ENCODE measurements around the gene MSI2.

The MSI2 gene

DNA sequence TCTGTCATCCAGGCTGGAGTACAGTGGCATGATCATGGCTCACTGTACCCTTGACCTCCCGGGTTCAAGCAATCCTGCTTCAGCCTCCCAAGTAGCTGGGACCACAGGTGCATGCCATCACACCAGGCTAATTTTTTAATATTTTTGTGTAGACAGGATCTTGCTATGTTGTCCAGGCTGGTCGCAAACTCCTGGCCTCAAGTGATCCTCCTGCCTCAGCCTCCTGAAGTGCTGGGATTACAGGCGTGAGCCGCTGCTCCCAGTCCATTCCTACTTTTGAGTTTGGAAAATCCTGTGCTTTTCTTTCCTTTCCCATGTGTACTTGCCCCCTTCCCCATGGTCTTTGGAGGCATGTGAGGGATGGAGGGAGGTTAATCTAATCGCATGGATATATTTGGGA is 60.0 kb downstream of the MSI2 start:
- no peak for TF ChIP-seq EGR1 (IDR thresholded peaks at IDR 0.05)
- TF ChIP-seq ZBTB7A (IDR thresholded peaks at IDR 0.05; ENCODE audit: low read depth): no peak
- no peak for TF ChIP-seq EP300 (IDR thresholded peaks at IDR 0.05; ENCODE audit: borderline replicate concordance)
- no peak for TF ChIP-seq CEBPB (IDR thresholded peaks at IDR 0.05)
- no peak for TF ChIP-seq CREB1 (IDR thresholded peaks at IDR 0.05; ENCODE audit: low read depth)
- TF ChIP-seq, protein P1, sequence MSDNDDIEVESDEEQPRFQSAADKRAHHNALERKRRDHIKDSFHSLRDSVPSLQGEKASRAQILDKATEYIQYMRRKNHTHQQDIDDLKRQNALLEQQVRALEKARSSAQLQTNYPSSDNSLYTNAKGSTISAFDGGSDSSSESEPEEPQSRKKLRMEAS (IDR thresholded peaks at IDR 0.05): no peak
- TF ChIP-seq TEAD4 (IDR thresholded peaks at IDR 0.05): no peak
- no peak for TF ChIP-seq FOXM1 (IDR thresholded peaks at IDR 0.05; ENCODE audit: borderline replicate concordance, low read depth)
- TF ChIP-seq, protein P2, sequence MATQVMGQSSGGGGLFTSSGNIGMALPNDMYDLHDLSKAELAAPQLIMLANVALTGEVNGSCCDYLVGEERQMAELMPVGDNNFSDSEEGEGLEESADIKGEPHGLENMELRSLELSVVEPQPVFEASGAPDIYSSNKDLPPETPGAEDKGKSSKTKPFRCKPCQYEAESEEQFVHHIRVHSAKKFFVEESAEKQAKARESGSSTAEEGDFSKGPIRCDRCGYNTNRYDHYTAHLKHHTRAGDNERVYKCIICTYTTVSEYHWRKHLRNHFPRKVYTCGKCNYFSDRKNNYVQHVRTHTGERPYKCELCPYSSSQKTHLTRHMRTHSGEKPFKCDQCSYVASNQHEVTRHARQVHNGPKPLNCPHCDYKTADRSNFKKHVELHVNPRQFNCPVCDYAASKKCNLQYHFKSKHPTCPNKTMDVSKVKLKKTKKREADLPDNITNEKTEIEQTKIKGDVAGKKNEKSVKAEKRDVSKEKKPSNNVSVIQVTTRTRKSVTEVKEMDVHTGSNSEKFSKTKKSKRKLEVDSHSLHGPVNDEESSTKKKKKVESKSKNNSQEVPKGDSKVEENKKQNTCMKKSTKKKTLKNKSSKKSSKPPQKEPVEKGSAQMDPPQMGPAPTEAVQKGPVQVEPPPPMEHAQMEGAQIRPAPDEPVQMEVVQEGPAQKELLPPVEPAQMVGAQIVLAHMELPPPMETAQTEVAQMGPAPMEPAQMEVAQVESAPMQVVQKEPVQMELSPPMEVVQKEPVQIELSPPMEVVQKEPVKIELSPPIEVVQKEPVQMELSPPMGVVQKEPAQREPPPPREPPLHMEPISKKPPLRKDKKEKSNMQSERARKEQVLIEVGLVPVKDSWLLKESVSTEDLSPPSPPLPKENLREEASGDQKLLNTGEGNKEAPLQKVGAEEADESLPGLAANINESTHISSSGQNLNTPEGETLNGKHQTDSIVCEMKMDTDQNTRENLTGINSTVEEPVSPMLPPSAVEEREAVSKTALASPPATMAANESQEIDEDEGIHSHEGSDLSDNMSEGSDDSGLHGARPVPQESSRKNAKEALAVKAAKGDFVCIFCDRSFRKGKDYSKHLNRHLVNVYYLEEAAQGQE (IDR thresholded peaks at IDR 0.05; ENCODE audit: low read depth): no peak
- TF ChIP-seq NFIC (IDR thresholded peaks at IDR 0.05): no peak

DNA sequence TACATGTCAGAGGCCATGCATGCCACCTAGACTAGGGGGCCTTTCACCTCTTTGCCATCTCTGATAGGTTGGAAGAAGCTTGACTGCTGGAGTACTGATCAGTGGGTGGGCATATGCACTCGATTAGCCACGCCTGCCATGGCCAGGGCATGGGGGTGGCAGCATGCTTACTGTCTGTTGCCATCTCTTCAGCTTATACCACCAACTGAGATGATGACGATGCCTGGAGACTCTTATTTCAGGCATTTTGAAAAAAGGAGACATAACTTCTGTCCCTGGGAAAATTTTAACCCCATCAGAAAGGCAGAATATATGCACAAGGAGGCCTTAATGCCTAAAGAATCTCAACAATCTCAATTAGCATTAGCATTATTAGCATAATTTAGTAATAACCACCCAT is 60.8 kb downstream of the MSI2 start:
- TF ChIP-seq EP300 (IDR thresholded peaks at IDR 0.05; ENCODE audit: borderline replicate concordance): no peak
- TF ChIP-seq, protein P1 (IDR thresholded peaks at IDR 0.05): no peak
- TF ChIP-seq, protein P2 (IDR thresholded peaks at IDR 0.05; ENCODE audit: low read depth): no peak
- no peak for TF ChIP-seq YY1 (IDR thresholded peaks at IDR 0.05; ENCODE audit: low read depth)
- TF ChIP-seq RAD21 (IDR thresholded peaks at IDR 0.05; ENCODE audit: low read depth): no peak
- no peak for TF ChIP-seq CREB1 (IDR thresholded peaks at IDR 0.05; ENCODE audit: low read depth)
- no peak for TF ChIP-seq NFIC (IDR thresholded peaks at IDR 0.05)
- TF ChIP-seq EGR1 (IDR thresholded peaks at IDR 0.05): no peak
- no peak for TF ChIP-seq TCF12 (IDR thresholded peaks at IDR 0.05; ENCODE audit: low read depth)
- TF ChIP-seq TAF1 (IDR thresholded peaks at IDR 0.05; ENCODE audit: low read depth): no peak
- no peak for TF ChIP-seq FOXM1 (IDR thresholded peaks at IDR 0.05; ENCODE audit: borderline replicate concordance, low read depth)
- TF ChIP-seq CEBPB (IDR thresholded peaks at IDR 0.05): no peak
- no peak for TF ChIP-seq ZBTB7A (IDR thresholded peaks at IDR 0.05; ENCODE audit: low read depth)
- TF ChIP-seq, protein P3, sequence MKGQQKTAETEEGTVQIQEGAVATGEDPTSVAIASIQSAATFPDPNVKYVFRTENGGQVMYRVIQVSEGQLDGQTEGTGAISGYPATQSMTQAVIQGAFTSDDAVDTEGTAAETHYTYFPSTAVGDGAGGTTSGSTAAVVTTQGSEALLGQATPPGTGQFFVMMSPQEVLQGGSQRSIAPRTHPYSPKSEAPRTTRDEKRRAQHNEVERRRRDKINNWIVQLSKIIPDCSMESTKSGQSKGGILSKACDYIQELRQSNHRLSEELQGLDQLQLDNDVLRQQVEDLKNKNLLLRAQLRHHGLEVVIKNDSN (IDR thresholded peaks at IDR 0.05): no peak
- TF ChIP-seq TEAD4 (IDR thresholded peaks at IDR 0.05): no peak

DNA sequence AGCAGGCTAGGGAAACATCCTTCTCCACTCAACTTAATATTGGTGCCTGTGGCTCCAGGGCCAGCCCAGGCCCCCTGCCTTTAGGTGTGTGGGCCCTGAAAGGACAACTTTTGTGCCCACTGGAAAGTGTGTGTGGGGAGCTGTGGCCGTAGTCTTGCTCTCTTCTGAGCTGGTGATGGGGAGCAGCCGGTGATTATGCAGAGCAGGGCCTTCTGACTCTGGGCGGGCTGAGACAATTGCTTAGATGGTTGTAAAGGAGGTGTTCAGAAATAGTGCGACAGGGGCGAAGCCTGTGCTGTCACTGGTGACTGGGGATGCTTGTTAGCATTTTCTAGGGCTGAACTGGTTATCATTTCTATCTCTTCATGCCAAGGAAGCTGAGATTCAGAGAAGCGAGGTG is 62.6 kb downstream of the MSI2 start:
- TF ChIP-seq, protein P2 (IDR thresholded peaks at IDR 0.05; ENCODE audit: low read depth): no peak
- TF ChIP-seq CEBPB (IDR thresholded peaks at IDR 0.05) (no peak), RAD21 (IDR thresholded peaks at IDR 0.05; ENCODE audit: low read depth) (no peak), TEAD4 (IDR thresholded peaks at IDR 0.05) (no peak), TAF1 (IDR thresholded peaks at IDR 0.05; ENCODE audit: low read depth) (no peak), EGR1 (IDR thresholded peaks at IDR 0.05) (no peak), EP300 (IDR thresholded peaks at IDR 0.05; ENCODE audit: borderline replicate concordance) (no peak), NFIC (IDR thresholded peaks at IDR 0.05) (no peak), ZBTB7A (IDR thresholded peaks at IDR 0.05; ENCODE audit: low read depth) (no peak)

DNA sequence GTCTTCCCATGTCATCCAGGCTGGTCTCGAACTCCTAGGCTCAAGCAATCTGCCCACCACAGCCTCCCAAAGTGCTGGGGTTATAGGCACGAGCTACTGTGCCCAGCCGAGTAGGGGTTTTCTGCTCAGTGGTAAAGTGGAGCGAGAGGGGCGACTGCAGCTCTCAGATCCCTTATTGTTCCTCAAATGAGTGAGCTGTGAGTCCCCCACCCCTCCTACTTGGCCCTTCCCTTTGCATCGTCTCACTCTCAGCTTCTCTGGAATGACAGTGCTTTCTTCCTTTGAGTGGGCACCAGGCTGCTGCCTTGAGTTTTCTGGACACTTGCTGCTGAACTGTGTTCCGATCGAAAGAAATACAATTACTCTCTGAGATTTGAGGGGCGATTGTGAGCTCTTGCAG is 63.5 kb downstream of the MSI2 start:
- TF ChIP-seq, protein P1 (IDR thresholded peaks at IDR 0.05): no peak
- no peak for TF ChIP-seq CEBPB (IDR thresholded peaks at IDR 0.05)
- TF ChIP-seq, protein P2 (IDR thresholded peaks at IDR 0.05; ENCODE audit: low read depth): no peak
- TF ChIP-seq TCF12 (IDR thresholded peaks at IDR 0.05; ENCODE audit: low read depth): no peak
- TF ChIP-seq FOXM1 (IDR thresholded peaks at IDR 0.05; ENCODE audit: borderline replicate concordance, low read depth): no peak
- no peak for TF ChIP-seq YY1 (IDR thresholded peaks at IDR 0.05; ENCODE audit: low read depth)
- TF ChIP-seq TAF1 (IDR thresholded peaks at IDR 0.05; ENCODE audit: low read depth): no peak

Measured in Ishikawa (cell line).